Fibroblast of skin of right biceps (primary cell): ENCODE measurements around the gene CIC.

ENCODE experiments used
- DNase-seq: peaks from one replicate; pipeline ENCODE4 v3.0.0-alpha.2; 2013

The CIC gene

DNA sequence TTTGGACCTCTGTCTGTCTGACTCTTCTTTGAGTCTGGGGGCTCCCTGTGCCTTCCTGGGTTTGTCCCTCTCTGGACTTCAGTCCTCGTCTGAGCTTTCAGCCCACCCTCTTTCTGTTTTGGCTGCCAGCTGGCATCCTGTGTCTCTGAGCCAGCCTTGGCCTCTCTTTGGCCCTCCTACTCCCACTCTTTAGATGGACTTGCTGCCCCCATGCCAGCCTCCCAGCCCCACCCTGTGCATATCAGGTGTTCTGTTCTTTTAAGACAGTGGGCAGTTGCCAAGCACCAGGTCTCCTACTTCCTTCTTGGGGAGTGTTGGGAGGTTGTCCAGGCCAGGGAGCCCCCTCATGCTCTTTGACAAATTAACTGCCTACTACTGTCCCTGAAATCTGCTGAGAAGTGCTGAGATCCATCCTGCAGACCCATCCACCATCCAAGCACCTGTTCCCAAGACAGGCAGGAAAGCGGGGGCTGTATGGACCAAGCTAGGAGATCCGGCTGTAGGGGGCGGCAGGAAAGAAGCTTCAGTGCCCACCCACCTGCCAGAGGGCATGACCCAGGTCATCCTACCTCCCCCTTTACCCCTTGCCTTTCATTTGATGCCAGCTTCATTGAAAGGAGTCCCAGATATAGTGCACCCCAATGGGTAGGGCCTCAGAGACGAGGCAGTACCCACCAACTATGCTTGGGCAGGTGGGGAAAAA lies 9.6 kb downstream of the CIC start:
- no peak for DNase-seq

DNA sequence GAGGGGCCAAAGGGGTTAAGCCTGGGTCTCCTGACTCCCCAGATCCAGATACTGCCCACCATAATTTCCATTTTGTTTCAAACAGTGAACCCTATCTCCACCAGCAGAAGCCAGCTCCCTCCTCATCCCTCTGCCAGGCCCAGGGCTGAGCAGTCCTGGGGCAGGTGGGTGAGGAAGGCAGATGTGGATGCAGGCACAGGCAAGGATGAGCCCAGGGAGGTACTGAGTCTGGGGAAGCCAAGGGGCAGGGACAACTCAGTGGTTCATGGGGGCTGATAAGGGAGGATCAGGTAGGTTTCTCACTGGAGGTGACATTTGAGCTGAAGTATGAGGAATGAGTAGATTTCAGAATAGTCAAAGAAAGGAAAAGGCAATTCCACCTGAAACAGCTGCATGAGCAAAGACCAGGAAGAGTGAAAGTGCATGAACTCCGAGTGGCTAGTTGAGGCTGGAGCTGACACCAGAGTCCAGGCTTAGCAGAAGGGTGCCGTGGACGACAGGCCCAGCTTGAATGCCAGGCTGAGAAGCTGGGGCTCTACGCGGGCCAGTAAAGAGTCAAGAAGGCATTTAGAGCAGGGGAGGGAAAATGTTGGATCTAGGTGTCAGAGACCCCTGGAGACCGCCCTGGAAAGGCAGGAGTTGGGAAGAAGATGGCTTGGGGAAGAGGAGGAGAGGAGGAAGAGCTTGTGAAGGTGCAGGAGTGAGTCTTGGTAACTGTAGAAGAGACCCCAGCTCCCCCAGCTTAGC lies 10.3 kb downstream of the CIC start:
- DNase-seq: no peak

DNA sequence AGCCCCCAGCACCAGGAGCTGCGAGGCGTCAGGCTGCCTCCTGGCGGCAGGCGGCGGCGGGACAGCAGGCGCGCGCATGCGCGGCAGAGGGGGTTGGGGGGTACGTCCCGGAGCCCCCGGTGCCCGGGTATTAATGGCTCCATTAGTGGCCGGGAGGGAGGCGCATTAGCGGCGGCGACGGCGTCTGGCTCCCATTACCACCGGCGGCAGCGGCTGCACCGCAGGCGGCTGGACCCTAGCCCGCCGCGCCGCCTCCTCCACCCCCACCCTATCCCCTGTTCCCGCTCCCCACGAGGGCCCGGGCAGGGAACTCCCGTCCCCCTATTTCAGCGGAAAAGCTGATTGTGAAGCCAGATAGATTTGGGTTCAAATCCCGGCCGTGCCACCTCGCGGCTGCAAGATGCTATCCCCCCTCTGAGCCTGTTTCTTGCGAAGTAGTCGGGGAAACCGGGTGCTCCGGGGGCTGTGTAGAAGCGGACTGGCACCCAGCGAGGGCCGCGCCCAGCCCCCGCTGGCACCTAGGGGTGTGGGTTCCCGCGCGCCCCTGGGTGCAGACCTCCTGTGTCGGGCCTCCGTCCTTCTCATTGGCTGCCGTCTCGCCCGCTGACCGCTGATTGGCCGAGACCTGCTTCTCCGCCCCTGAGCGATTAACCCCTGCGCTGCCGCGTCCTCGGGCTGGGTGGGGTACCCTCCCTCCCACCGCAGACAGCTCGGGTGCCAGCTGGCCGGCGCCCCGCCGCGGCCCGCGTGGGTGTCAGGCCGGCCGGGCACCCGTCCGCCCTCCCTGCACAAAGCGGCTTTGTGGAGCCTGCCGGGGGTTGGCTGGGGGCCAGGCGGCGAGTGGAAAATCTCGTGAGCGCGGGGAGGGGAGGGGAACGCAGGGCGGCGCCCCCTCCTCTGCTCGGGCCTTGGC lies 11.1 kb downstream of the CIC start:
- peak; percentile 96 for DNase-seq

DNA sequence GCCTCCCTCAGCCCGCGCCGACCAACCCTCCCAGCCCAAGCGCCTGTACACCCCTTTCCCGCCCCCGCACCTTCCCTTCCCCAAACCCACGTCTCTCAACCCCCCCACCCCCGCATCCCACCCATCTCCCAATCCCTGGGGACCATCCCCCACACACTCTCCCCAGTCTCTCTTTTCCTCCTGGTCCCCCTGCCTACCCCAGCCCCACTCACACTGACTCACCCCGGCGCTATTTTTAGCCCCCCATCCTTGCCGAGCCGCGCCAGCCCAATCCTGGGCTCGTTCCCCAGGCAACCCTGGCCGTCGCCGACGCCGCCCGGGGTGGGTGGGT lies 11.7 kb downstream of the CIC start:
- DNase-seq: peak; percentile 88

DNA sequence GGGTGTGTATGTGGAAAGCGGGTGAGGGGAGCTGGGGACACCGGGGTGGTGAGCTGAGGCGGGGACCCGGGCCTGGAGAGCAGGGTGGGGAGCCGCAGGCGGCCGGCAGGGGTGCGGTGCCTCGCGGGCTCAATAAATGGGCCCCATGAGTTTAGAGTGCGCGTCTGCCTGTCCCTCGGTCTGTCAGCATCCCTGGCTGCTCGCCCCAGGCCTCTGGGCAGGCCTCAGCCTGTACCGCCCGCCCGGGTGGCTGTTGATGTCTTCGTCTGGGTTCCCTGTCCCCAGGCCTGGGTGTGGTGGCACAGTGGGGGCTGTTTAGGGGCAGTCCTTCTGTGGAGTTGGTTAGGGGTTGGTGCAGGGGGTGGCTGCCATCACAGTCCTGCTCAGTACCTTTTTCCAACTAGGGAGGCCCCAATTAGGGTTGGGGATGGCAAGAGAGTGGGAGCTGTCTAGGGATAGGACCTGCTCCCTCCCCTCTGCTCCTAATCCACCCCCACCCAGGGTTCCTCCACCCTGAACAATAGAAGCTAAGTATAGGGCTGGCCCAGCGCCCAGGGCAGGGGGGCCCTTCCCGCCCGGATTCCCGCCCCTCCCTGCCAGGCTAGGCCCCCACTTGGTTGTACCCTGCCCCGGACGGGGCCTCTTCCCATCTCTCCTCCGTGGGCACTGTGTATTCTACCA lies 12.2 kb downstream of the CIC start:
- peak; percentile 67 for DNase-seq

DNA sequence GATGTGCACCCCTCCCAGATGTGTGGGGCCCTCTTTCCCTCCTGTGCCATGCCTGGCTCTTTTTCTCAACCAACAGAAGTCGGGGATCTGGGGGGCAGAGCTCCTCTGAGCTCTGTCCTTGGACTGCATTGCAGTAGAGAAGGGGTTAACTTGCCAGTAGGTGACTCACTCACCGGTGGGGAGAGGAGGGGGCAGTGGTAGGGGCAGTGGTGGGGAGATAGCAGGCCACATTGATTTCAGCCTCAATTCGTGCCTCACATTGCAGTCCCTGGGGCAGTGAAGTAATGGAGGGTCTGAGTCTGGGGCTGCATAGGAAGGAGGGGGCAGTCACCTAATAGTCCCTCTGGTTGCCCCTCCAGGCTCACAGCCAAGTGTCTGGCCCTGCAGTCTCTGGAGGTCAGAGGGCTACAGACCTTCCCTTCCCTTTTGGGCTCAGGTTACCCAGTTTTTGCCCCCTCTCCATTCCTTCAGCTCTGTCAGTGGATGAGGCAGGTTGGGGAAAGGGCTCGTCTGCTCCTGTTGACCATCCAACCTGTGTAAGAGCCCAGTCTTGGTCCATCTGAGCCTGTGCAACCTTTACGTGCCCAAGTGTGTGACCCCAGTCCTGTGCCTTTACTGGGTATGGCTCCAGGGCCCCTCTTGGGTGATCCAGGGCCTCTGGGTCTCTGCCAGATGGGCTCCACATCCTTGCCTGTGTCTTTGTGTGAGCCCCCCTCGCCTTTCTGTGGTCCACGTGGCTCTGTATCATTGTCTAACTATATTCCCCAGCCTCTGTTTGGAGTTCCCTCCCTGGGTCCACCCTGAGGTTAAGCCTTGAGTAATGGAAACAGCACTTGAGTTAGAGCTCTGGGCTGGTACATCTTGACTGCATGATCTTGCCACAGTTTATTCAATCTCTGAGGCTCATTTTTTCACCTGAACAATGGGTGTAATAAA lies 13.0 kb downstream of the CIC start:
- DNase-seq: peak; percentile 77

DNA sequence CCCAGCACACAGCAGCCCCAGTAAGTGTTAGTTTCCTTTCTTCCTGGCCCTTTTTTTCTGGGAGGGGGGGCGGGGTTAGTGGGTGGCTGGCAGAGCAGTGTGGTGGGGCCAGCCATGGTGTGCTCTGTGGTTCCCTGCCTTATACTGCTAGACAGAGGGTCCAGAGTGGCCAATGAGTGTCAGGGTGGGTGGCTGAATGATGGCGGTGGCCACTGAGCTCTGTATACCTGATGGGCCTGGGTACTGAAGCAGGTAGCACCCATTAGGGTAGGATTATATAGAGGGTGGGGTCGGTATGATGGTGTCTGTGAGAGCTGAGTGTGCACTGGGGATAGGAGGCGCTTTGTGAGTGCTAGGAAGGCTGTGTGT lies 13.8 kb downstream of the CIC start:
- no peak for DNase-seq

DNA sequence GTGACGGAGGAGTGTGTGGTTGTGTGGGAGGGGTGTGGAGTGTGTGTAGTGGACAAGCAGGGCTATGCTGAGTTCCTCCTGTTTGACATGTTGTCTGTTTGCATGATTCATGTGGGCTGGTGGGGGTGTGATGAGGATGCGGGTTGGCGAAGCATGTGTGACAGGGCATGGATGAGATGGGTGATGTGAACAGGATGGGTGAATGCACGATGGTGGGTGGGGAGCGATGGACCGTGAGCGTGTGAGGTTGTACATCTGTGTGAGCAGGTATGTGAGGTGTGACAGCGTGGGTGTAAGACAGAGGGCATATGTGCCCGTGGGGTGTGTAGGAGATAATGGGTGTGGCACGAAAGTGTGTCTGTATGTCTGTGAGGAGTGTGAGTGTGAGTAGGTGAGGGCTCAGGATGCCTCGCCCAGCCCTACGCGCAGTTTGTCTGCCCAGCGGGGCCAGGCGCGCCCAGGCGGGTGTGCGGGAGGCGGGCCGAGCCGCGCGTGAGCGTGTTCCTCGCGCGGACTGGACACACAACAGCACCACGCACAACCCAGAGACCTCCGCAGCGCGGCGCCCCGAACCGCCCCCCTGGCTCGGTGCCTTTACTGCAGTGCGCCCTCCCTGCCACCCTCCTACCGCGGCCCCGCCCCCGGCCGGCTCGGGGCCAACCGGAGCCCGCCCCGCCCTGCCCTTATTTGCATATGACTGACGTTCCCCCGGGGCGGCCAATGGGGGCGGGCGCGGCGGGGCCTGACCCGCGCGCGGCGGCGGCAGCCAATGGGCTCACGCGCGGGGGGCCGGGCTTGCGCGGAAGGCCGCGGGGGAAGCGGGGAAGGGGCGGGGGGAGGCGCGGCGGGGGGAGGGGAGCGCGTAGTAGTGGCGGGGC lies 14.4 kb downstream of the CIC start:
- DNase-seq: peak; percentile 97

DNA sequence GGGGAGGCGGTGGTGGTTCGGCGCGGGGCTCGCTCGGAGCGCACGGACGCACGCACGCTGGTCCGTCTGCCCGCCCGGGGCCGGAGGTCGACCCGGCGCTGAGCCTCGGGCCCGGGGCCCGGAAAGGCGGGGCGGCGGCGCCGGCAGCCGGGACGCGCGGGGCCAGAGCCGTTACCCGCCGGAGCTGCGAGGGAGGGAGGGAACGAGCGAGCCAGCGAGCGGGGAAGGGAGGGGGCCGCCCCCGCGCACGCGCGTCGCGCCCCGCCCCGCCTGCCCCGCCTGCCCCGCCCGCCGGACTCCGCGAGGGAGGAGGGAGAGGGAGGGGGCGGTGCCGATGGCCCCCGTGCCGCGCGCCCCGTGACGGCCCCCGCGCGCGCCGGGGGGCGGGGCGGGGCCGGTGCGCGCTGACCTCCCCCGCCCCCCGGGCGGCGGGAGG lies 15.0 kb downstream of the CIC start:
- peak; percentile 87 for DNase-seq

DNA sequence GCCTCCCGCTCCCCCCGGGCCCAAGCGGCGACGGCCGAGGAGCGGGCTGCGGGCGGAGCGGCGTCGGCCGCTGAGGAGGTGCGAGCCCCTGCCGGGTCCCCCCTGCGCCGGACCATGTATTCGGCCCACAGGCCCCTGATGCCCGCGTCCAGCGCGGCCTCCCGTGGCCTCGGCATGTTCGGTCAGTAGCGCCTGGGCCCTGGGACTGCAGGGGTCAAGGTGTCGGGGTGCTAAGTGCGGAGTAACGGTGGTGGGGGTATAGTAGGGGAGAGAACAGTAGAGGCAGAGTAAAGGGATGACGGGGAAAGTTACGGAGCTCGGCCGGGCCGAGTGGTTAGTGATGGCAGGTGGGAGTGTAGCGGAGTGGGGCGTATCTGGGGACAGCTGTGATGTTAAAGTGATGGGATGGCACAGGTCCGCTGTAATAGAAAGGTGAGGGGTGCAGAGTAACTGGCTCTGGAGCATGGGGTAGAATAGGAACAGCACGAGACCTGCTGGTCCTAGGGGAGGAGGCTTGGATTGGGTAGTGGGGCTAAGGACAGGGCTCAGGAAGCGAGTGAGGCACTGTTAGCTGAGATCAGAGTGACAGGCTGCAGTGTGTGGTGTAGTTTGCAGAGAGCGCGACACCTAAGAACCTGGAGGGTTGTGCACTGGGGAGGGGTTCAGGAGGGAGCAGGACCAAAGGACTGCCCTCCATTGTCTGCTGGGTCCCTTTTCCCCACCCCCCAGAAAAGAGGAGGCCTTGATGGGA lies 15.7 kb downstream of the CIC start:
- no peak for DNase-seq

DNA sequence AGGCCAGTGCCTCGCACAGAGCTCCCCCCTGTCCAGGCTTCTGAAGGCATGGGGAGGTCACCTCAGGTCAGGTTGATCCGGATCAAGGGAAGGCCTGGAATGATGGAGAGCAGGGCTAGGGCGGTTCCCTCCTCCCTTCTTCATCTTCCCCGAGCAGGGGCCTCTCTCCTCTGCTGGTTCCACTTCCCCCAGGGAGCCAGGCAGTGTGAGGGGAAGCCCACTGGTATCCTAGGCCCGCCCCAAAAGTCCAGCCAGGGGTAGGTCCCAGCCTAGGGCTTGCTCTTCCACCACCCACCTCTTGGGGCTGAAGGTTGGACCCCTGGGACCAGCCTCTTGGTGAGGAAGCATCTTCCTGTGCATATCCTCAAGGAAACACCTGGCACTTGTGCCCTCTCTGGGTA lies 16.5 kb downstream of the CIC start:
- no peak for DNase-seq

DNA sequence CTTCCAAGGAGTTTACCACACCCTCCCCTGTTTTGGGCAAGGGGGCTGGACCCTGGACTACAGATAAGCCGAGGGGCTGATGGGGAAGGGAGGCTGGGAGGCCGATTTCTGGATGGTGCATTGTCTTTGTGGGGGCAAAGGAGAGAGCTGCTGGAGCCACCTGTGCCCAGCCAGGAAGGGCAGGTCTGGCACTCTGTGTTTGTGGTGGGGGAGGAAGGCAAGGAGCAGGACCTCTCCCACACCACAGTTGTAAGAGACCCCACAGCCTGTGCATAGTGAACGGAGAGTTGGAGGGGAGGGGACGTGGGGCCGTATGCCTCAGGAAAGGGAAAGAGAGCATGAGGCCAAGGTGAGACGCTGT lies 16.9 kb downstream of the CIC start:
- no peak for DNase-seq

DNA sequence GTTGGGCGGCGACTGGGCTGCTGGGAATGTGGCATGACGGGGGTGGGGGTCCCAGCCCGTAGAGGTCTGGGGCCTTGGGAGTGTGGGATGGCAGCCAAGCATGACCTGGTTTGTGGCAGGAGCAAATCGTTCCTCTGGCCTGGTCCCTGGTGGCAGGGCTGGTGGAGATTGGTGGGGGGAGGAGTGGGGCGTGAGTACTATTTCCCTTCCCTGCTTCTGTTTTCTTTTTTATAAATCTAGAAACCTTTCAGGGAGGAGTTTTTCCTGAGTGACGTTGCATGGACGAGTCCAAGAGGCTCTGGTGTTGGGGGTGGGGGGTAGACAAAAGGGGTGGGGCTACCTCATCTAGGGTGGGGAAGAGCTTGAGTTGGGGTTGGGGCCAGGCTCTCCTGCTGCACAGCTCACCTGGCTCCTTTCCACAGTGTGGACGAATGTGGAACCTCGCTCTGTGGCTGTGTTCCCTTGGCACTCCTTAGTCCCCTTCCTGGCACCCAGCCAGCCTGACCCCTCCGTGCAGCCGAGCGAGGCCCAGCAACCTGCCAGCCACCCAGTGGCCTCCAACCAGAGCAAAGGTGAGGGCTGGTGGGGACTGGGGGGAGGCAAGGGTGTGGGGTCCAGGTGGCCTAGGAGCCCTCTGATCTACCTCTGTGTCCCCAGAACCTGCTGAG lies 17.4 kb downstream of the CIC start:
- DNase-seq: peak; percentile 70

DNA sequence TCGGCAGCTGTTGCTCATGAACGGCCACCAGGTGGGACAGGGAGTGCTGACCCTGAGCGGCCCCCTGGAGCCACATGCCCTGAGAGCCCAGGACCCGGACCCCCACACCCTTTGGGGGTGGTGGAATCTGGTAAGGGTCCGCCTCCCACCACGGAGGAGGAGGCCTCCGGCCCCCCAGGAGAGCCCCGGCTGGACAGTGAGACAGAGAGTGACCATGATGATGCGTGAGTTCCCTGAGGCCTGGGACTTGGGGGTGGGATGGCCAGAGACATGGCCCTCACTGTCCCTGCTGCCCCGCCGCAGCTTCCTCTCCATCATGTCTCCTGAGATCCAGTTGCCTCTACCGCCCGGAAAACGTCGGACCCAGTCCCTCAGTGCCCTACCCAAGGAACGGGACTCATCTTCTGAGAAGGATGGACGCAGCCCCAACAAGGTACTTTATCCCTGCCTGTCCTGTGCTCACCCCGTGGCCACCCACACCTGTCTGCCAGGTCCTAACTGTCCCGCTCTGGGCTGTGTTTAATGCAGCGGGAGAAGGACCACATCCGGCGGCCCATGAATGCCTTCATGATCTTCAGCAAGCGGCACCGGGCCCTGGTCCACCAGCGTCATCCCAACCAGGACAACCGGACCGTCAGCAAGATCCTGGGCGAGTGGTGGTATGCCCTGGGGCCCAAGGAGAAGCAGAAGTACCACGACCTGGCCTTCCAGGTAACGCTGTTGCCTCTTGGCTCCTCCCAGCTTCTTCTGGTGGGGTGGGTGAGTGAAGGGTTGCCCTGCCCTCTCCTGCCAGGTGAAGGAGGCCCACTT lies 18.2 kb downstream of the CIC start:
- DNase-seq: no peak

DNA sequence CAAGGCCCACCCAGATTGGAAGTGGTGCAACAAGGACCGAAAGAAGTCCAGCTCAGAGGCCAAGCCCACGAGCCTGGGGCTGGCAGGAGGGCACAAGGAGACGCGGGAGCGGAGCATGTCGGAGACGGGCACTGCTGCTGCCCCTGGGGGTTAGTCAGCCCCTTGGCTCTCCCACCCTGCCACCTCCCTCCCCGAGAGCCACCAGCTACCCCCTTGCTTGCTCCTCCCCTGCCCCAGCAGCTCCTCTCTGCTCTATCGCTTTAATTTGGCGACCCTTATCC lies 18.7 kb downstream of the CIC start:
- DNase-seq: no peak

DNA sequence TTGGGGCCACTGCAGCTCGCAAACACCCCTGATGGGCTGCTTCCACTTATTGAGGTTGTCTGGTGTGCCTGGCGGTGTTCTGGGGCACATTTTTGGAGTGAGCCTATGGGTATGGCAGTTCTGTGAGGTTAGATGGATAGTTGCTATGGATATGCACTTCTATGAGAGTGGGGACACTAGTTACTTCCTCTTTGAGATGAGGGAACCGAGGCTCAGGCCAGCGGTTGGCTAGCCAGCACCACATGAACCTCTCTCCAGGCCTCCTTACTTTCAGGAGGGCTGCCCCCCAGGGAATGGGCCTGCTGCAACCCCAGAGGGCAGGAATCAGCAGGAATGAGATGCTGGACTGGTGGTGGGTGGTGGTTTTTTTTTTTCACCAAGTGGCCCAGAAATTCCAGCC lies 19.3 kb downstream of the CIC start:
- no peak for DNase-seq

DNA sequence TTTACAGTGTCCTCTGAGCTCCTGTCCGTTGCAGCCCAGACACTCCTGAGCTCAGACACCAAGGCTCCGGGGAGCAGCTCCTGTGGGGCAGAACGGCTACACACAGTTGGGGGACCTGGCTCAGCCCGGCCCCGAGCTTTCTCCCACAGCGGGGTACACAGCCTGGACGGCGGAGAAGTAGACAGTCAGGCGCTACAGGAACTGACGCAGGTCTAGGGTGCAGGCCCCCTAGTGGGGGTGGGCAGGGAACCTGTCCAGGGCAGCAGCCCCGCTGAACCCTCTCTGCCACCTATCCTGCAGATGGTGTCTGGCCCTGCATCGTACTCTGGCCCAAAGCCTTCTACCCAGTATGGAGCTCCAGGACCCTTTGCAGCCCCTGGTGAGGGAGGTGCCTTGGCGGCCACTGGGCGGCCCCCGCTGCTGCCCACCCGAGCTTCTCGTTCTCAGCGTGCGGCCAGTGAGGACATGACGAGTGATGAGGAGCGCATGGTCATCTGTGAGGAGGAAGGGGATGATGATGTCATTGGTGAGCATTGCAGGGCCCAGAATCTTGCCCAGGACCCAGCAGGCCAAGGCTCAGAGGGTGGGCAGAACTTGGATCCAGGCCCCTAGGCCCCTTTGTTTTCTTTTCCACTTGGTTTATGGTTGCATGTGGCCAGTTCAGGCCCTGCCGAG lies 20.0 kb downstream of the CIC start:
- DNase-seq: no peak

DNA sequence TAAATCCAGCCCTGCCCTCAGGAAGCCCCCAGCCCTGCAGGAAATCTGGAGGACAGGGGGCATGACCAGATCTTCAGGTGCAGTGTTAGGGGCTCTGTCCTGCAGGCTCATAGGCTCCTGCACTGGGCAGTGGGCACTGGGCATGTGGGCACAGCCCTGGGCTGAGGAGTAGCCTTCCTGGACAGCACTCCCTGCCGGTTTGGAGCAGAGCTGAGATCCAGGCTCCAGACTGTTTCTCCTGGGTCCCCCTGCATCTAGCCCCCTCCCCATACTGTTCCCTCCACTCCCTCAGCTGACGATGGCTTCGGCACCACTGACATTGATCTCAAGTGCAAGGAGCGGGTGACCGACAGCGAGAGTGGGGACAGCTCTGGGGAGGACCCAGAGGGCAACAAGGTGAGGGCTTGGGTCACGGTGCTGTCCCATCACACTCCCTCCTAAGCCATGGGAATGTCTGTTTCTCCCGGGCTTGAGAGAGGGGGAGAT lies 20.5 kb downstream of the CIC start:
- no peak for DNase-seq
